ENCODE measurements around the gene PPP1R12A. TPM values are rescaled to one million over a fixed set of nuclear protein-coding genes. Genes with fewer than 3 reads are reported as not detected.
"Not testable (repeated sequence)": the region's sequence is repeated elsewhere in the genome, so short reads cannot be mapped to it uniquely, and the experiment has no call there.

PPP1R12A gene
- total RNA-seq = 67.1 and 100 TPM in 2 replicates
- polyA plus RNA-seq (2012) = 29.8 TPM

- peak; percentile 99 for DNase-seq (ENCODE audit: low read depth)
Observed at GRCh38 chr12:79935021-79935623, at the start of gene PPP1R12A. Gene PPP1R12A, minus strand, starts transcription at chr12:79935097. Its CDS starts 166 bp downstream, at chr12:79934931.

- DNase-seq (ENCODE audit: low read depth) = peak; percentile 87
Observed at GRCh38 chr12:79983986-79984620, 49.2 kb upstream of the PPP1R12A start.

GRCh38 chr12:79983492-79983891, 48.6 kb upstream of the PPP1R12A start:
- peak; percentile 84 for DNase-seq (ENCODE audit: low read depth)

GRCh38 chr12:79982086-79983062, 47.5 kb upstream of the PPP1R12A start:
- DNase-seq (ENCODE audit: low read depth) = no peak

- DNase-seq (ENCODE audit: low read depth) = no peak
Observed at GRCh38 chr12:79978692-79979091, 43.8 kb upstream of the PPP1R12A start.

GRCh38 chr12:79977856-79978460, 43.1 kb upstream of the PPP1R12A start:
- not testable (repeated sequence) for DNase-seq (ENCODE audit: low read depth)

GRCh38 chr12:79975143-79975542, 40.2 kb upstream of the PPP1R12A start:
- no peak for DNase-seq (ENCODE audit: low read depth)

- no peak for DNase-seq (ENCODE audit: low read depth)
Observed at GRCh38 chr12:79973801-79974200, 38.9 kb upstream of the PPP1R12A start.

- DNase-seq (ENCODE audit: low read depth) = no peak
Observed at GRCh38 chr12:79964100-79964627, 29.3 kb upstream of the PPP1R12A start.

GRCh38 chr12:79961411-79961810, 26.5 kb upstream of the PPP1R12A start:
- no peak for DNase-seq (ENCODE audit: low read depth)

- DNase-seq (ENCODE audit: low read depth) = peak; percentile 40
Observed at GRCh38 chr12:79959484-79959883, 24.6 kb upstream of the PPP1R12A start.

- no peak for DNase-seq (ENCODE audit: low read depth)
Observed at GRCh38 chr12:79956896-79957295, 22.0 kb upstream of the PPP1R12A start.

- DNase-seq (ENCODE audit: low read depth) = no peak
Observed at GRCh38 chr12:79955561-79955960, 20.7 kb upstream of the PPP1R12A start.

GRCh38 chr12:79954037-79954610, 19.2 kb upstream of the PPP1R12A start:
- DNase-seq (ENCODE audit: low read depth) = no peak

- no peak for DNase-seq (ENCODE audit: low read depth)
Observed at GRCh38 chr12:79949098-79949497, 14.2 kb upstream of the PPP1R12A start.

- DNase-seq (ENCODE audit: low read depth) = no peak
Observed at GRCh38 chr12:79945433-79945832, 10.5 kb upstream of the PPP1R12A start.

GRCh38 chr12:79944565-79944964, 9.7 kb upstream of the PPP1R12A start:
- DNase-seq (ENCODE audit: low read depth) = no peak

GRCh38 chr12:79942846-79943245, 7.9 kb upstream of the PPP1R12A start:
- DNase-seq (ENCODE audit: low read depth) = not testable (repeated sequence)

GRCh38 chr12:79939728-79940310, 4.9 kb upstream of the PPP1R12A start:
- no peak for DNase-seq (ENCODE audit: low read depth)

GRCh38 chr12:79938843-79939242, 3.9 kb upstream of the PPP1R12A start:
- no peak for DNase-seq (ENCODE audit: low read depth)

Measured in myocyte (in vitro differentiated cells).